ENCODE results near the gene AP2A2. TPM values are rescaled to one million over a fixed set of nuclear protein-coding genes. Genes with fewer than 3 reads are reported as not detected.
"Not testable (repeated sequence)": the region's sequence is repeated elsewhere in the genome, so short reads cannot be mapped to it uniquely, and the experiment has no call there.

AP2A2 gene
- total RNA-seq, 1 donor from 2014 or later = 34.6 TPM

DNA sequence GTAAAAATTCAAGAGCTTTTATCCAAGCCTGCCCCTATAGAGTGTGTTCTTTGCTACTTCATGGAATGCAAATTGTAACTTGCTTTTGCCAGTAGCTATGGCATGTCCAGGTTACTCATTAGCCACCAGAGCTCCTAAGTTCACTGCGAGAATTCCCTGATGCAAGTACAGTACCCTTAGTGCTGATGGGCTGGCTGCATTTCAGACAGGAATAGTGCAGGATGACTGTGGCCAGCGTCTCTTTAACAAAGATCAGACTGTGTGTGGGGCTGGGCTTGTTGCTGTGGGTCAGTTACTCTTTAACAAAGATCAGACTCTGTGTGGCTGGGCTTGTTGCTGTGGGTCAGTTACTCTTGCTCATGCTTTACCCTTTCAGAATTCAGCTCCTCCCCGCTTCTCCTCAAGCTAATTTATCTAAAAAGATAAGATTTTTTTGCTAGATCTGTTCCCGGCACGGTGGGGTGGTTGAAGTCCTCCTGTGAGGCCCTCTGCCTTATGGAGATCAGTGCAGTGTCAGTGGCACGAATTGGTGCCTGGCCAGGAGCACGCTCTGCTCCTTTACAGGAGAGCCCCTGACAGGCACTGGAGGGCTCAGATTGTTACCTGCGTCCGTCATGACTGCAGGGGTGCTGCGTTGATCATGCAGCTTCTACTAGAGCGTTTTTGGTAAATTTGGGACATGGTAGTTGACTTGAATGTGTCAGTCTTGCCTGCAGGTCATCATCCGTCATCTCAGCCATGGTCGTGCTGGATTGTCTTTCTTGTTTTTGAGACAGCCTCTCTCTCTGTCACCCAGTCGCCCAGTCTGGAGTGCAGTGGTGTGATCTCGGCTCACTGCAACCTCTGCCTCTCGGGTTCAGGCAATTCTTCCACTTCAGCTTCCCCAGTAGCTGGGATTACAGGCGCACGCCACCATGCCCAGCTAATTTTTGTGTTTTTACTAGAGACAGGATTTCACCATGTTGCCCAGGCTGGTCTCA, 27.0 kb downstream of the AP2A2 start:
- no peak for FAIRE-seq
- DNase-seq (ENCODE audit: low spot score in 2 of 2) = no peak

DNA sequence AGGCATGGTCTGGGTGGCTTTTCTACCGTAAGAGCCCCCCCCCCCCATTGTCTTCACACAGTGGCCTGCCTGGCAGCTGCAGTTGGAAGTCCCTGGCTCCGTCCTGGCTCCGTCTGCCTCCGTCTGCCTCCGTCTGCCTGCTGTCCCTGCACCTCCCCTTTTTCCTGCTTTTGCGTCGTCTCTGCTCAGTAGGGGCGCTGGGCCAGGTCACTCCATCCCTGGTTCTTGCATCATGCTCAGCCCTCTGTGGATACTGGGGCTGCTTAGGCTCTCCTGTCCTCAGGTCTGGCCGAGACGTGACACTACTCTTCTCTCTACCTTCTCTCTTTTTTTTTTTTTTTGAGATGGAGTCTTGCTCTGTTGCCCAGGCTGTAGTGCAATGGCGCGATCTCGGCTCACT, 27.8 kb downstream of the AP2A2 start:
- DNase-seq (ENCODE audit: low spot score in 2 of 2) (no peak), FAIRE-seq (no peak)

DNA sequence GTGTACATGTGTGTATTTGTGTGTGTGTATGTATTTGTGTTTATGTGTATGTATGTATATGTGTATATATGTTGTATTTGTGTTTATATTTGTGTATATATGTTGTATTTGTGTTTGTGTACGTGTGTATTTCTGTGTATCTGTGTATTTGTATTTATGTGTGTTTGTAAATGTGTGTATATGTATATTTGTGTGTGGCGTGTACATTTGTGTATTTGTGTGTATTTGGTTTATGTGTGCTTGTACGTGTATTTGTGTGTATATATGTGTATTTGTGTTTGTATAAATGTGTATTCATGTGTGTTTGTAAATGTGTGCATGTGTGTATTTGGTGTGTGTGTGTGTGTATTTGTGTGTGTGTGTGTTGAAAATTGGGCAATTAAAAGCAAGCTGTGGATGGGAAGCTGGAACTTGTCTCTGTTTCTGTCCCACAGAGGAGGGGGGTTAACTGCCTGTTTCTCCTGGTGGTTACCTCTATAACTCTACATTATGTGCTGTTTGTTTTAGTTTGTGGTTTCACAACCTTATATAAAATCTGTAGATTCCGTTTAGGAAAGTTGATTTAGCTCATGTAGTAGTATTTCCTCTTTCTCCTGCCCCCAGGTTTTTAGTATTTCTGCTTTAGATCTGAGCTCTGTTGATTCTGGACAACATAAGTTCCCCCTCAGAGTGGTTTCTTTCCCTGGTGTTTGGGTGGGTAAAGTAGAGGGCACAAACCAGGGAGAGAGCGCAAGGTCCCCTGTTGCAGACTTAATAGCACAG, 28.9 kb downstream of the AP2A2 start:
- DNase-seq (ENCODE audit: low spot score in 2 of 2) (no peak), FAIRE-seq (peak; percentile 40)

DNA sequence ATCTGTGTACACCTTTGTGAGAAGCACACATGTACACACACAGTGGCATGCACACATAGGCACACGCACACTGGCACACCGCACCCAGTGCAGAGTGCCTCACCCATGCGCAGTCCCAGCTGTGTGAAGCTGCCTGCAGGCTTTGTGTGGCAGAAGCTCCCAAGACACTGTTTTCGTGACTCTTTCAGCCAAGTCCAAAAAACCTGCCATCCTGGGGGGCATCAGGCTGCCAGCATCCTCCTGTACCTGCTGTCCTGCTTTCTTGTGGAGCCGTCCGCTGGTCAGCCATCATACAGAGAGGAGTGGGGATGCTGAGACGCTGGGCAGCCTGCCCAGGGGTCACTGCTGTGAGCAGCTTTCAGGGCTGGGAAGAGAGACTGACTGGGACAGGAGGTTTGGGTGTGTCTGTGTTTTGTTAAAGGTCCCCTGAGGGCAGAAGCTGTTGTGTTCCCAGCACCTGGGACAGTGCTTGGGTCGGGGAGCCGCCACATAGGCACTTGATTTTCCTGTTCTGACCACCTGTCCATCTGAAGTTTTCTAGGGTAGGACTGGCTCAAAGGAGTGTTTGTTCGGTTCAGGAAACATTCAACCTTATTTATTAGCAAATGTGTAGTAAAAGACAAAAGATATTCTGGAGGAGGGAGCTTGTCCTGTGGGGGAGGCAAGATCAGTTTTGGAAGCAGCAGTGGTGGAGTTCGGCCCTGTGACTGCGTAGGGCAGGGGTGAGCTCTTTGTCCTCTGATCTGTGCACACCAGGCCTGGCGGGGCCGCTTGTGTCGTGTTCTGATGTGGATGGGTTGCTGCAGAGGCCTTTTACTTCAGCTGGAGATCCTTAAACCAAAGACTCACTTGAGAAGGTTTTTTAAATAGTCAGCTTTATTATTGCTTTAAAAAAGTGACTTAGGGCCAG, 29.7 kb downstream of the AP2A2 start:
- no peak for FAIRE-seq
- DNase-seq (ENCODE audit: low spot score in 2 of 2) = no peak

DNA sequence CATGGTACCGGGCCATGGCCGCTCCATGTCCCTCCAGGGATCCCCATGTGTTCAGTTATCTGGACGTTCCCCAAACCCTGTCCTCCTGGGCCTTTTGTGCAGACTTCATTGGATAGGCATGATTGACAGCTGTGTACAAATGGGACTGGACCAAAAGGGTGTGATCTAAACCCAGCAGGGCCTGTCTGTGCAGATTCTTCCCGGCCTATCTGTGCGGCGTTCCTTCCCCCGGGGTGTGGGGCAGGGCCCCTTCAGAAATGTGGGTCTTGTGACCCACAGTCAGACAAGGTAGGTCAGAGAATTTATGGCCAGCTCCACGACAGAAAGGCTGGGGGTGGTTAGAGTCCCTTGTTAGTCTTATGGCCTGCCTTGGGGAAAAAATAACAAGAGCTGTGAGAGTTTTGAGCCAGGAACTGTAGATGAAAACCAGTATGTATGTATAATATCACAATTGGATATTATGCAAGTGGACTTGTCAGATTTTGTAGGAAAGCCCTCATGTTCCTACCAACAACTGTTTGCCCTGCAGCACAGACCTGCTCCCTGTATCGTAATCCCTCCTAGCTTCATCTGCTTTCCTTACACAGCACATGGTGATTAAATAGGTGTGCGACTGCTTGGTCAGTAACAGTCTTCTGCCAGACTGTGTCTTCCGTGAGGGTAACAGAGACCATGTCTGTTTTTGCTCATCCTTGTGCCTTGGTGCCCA, 31.7 kb downstream of the AP2A2 start:
- FAIRE-seq = no peak
- no peak for DNase-seq (ENCODE audit: low spot score in 2 of 2)

DNA sequence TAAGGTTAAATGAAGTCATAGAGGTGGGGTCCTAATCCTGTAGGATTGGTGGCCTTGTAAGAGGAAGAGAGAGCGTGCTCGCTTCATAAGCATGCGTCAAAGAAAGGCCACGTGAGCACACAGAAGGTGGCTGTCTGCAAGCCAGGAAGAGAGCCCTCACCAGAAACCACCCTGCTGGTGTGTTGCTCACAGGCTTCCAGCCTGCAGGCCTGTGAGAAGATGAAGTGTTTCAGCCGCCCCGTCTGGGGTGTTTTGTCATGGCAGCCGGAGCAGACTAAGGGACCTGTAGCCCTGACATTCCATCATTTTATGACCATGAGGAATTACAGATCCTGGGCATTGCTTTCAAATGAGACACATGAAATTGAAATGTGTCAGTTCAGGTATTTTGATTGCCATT, 32.4 kb downstream of the AP2A2 start:
- no peak for DNase-seq (ENCODE audit: low spot score in 2 of 2)
- no peak for FAIRE-seq

DNA sequence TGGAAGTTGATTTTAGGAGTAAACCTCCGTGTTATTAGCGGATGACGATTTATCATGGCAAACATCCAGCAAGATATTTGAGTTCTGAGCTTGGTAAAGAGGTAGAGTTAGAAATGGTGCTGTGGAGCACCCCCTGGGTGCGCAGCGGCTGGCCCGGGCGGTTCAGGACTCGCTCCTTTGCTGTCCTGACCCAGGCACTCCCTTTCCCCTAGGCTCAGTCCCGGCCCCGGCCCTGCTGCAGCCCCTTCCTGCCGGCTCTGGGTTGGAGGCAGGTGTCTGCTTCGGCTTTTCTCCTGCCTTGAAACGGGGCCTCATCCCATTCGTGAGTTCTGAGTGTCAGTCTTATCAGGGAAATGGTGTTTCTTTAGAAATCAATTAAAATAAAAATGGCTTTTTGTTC, 33.4 kb downstream of the AP2A2 start:
- DNase-seq (ENCODE audit: low spot score in 2 of 2) (no peak), FAIRE-seq (no peak)

DNA sequence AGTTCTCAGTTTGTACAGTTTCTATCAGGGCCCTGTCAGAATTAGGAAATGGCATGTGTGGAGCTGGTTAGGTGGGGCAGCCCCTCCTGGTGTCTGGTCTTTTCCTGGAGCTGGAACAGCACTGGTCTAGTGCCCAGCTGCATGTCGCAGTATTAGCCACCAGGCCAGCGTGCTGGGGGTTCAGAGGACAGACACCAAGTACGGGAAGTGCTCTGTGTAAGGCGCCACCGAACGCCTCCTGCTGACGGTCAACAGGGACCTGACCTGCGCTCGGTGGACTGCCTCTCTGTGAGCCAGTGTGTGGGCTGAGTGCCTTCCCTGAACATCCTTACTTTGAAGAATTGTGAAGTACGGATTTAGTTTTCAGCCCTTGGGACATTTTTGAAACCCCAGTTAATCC, 33.9 kb downstream of the AP2A2 start:
- no peak for DNase-seq (ENCODE audit: low spot score in 2 of 2)
- no peak for FAIRE-seq

DNA sequence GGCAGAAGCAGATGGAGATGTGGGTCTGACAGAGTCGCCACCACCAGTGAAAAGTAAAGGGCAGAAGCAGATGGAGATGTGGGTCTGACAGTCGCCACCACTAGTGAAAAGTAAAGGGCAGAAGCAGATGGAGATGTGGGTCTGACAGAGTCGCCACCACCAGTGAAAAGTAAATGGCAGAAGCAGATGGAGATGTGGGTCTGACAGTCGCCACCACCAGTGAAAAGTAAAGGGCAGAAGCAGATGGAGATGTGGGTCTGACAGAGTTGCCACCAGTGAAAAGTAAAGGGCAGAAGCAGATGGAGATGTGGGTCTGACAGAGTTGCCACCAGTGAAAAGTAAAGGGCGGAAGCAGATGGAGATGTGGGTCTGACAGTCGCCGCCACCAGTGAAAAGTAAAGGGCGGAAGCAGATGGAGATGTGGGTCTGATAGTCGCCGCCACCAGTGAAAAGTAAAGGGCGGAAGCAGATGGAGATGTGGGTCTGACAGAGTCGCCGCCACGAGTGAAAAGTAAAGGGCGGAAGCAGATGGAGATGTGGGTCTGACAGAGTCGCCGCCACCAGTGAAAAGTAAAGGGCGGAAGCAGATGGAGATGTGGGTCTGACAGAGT, 35.7 kb downstream of the AP2A2 start:
- FAIRE-seq; DNase-seq (ENCODE audit: low spot score in 2 of 2): not testable (repeated sequence)

DNA sequence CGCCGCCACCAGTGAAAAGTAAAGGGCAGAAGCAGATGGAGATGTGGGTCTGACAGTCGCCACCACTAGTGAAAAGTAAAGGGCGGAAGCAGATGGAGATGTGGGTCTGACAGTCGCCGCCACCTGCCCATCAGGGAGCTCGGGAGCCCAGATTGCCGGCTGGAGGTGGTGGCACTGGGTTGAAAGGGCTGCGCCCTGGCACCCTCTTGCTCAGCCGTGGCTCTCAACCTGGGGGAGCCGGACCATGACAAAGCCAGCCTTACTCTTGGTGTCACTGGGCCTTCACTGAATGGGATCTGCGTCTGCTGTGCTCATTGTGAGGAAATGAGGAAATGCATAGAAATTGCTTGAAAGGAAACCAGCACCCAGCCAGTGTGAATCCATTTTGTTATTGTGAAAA, 36.3 kb downstream of the AP2A2 start:
- DNase-seq (ENCODE audit: low spot score in 2 of 2) = no peak
- FAIRE-seq = no peak

DNA sequence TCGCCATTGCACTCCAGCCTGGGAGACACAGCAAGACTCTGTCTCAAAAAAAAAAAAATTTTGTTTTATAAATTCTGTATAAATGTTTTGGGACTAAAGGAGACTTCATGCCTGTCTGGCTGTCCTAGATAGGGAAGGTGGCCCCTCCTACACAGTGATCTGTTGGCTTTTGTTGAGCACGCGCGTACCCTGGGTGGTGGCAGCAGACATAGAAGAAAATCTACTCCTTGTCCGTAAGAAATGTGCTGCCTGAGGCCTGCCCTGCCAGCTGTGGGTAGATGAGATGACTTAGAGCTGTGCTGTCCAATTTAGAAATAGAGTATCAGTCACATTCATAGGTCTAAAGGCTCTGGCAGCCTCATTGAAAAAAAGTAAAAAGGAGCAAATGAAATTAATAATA, 37.0 kb downstream of the AP2A2 start:
- DNase-seq (ENCODE audit: low spot score in 2 of 2) (no peak), FAIRE-seq (no peak)

DNA sequence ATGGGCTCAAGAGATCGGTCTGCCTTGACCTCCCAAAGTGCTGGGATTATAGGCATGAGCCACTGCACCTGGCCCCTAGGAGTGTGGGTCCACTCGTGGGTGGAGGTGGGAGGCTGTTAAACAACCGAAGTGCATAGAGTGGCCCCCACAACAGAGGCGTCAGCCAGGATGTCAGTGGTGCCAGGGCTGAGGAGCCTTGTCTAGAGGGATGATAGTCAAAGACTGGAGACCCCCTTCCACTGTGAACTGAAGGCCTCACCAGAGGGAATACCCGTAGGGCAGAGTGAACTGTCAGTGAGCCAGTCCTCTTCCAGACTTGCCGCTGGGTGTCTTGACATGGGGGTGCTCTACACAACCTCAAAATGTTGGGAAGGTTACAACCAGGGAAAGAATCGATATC, 38.2 kb downstream of the AP2A2 start:
- FAIRE-seq = no peak
- no peak for DNase-seq (ENCODE audit: low spot score in 2 of 2)

DNA sequence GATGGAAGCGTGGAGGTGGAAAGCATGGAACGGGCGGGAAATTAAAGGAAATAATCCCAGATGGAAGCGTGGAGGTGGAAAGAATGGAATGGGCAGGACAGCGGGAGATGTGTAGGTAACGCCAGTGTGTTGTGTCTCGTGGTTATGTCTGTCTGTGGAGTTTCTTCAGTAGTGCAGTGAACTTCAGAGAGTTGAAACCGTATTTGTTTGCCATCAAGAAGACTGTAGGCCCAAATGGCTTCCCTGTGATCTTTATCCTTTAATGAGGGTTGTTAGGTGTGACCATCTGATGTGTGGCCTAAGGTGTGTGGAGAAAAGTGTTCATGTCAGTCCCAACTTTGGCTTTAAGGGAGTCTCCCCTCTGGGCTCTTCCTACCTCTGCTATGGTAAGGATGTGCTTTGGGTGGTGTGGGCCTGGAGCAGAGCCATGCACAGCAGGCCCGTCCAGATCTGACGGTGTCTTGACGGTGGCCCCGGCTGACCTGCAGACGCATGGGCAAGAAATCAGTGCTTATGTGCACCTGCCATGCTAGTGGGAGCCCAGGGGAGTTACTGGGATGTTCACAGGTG, 39.6 kb downstream of the AP2A2 start:
- no peak for DNase-seq (ENCODE audit: low spot score in 2 of 2)
- no peak for FAIRE-seq

DNA sequence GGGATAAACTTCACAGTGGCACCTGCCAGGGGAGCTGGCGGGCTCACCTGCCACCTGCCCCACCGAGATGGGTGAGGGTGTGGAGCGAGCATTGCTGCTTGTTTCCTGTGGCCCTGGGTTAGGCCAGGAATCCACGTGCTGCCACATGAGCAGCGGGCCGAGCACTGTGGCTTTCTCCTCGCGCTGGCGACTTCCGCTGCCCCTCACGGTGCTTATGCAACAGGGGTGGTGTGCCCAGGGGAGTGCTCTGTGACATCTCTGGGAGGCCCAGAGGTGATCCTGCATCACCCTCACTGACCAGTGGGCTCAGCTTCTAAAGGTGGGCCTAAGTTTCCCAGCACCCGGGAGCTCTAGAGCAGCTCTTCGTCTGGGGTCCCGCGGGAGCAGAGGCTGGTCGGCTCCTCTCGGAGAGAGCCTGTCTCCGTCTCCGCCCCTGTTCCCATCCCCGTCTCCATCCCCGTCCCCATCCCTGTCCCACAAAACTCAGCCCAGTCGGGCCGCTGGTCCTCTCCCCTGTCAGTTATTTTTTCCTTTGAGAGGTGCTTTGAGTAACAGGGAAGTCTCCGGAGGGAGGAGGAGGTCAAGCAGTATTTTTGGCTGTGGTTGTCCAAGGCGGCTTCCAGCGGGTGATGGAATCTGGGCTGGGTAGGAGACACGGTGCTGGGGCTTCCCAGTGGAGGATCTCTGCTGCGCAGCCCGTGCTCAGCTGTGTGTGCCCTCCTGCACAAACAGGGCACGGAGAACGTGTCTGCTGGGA, 42.5 kb downstream of the AP2A2 start:
- FAIRE-seq = no peak
- no peak for DNase-seq (ENCODE audit: low spot score in 2 of 2)

DNA sequence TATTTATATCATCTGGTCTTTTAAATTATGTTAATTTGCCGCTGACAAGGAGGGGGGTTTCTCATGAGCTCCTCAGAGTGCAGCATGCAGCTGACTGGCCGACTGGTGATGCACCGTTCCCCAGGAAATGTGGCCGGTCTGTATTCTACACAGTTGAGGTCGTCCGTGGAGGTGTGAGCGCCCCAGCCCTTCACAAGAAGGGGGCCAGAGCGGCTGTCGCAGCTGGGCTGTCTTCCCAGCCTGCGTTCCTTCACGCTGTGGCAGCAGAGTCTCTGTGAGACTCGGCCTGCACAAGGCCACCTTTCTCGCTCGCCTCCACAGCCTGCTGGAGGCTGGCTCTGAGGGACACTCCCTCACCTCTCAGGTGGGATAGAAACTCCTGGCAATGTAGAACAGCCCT, 43.2 kb downstream of the AP2A2 start:
- FAIRE-seq = no peak
- no peak for DNase-seq (ENCODE audit: low spot score in 2 of 2)

DNA sequence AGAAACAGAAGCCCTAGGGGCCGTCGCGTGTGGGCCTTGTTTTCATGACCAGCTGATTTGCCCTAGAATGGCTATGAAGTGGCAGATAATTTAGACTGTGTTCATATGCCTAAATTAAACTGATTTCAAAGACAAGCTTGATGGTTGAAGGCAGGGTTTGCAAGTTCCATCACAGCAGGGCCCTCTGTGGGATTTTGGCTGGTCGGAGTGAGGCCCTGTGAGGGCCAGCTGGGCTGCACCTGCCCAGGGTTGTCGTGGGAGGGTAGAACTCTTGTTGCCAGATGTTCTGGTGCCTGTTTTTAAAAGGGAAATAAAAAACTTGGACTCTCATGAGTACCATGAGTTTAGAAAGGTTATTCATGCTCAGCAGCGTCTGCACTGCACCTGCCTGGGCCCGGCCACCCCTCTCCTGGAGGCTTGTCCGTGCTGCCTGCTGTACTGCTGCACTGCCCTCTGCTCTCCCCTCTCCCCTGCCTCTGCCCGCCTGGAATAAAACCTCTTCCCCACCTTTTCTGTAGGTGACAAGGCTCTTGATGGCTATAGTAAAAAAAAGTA, 44.1 kb downstream of the AP2A2 start:
- no peak for DNase-seq (ENCODE audit: low spot score in 2 of 2)
- FAIRE-seq = no peak

DNA sequence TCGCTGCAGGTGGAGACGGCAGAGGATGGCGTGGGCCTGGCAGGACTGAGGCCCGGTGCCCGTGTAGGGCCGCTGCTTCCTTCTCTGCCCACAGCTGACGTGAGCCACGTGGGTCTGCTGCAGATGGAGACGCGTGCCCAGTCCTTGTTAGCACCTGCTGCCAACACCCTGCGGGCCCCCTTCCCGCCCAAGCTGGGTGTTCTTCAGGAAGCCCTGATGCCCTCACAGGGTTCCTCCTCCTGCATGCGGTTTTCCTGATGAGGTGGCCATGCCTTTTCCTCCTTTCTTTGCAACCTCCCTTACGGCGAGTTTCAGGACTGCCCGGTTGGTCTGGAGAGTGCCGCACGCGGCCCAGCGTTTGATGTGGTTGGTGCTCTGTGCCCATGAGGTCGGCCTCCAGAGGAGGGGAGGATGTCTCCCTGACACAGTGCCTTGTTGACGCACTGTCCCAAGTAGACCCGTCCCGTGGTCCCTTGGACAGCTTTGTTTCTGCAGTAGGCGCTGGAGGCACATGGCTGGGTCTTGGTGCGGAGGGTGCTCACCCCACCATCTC, 44.7 kb downstream of the AP2A2 start:
- FAIRE-seq = no peak
- no peak for DNase-seq (ENCODE audit: low spot score in 2 of 2)
